GM18868 (cell line): ENCODE measurements around the gene ZFP64.
A peak's percentile ranks its signal among the peaks of the same experiment; 100 is the strongest.
"Not testable (repeated sequence)": the region's sequence is repeated elsewhere in the genome, so short reads cannot be mapped to it uniquely, and the experiment has no call there.

ENCODE experiments used
- ATAC-seq: cut with Tn5 transposase; IDR thresholded peaks from one replicate; pipeline ENCODE4 v1.9.1; 2021; ENCODE audit warnings: mild to moderate bottlenecking, moderate library complexity; ENCODE audit not compliant: unreplicated experiment

Gene ZFP64

DNA sequence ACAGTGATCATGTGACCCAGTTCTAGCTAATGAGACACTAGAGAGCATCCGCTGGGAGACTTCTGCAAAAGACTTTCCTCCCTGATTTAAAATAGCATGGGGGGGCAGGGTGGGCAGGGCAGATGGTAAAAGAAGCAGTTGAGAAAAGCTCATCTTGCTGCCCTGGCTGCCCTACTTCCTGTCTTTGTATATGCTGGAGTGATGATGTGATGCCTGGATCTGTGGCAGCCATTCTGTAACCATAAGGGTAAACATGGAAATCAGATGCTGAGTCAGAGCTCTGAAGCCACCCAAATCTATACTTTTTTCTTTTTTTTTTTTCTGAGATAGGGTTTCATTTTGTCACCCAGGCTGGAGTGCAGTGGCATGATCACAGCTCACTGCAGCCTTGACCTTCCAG lies 25.4 kb downstream of the ZFP64 start:
- no peak for ATAC-seq

DNA sequence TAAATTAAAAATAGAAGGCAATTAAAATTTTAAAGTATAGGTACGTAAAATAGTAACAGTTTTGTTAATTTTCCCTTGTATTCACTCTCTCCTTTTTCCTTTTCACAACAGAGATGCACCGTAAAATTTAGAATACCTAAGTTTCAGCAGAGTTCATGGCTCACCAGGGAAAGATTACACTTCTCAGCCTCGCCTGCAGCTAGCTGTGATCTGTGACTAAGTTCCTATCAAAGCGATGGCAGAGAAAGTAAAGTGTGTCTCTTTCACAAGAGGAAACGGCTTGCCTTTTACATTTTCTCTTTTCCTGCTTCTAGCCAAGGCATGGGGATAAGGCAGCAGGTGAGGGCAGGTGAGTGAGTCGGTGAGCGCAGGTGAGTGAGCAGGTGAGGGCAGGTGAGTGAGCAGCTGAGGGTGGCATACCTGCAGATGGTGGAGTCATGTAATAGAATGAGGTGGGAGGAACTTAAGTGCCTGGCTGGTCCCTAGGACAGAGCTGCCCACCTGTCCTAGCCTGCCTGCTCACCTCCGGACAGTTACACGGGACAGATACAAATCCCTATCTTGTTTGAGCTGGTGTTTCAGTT lies 30.9 kb downstream of the ZFP64 start:
- no peak for ATAC-seq

DNA sequence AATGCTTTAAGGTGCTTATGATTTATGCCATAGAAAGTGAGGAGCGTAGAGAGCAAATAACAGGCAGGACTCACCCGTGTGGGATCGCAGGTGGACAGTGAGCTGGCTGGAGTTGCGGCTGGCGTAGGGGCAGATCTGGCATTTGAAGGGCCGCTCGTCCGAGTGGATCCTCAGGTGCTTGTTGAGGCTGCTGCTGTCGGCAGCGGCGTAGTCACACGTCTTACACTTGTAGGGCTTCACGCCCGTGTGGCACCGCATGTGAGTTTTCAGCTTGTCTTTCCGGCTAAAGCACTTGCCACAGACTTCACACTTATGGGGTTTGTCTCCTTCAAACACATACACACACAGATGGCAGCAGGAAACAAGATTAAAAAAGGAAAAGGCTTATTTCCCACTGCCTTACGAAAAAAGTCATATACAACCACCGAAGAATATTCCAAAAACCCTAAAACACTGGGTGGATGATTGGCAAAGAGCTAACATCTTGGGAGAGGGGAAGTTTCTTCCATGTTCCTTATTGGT lies 31.5 kb downstream of the ZFP64 start:
- no peak for ATAC-seq

GRCh38 chr20:52154575-52154974 lies 37.0 kb downstream of the ZFP64 start:
- no peak for ATAC-seq

- ATAC-seq, result no peak
These were observed 37.7 kb downstream of the ZFP64 start for GRCh38 chr20:52153896-52154295.

GRCh38 chr20:52152921-52153320 lies 38.7 kb downstream of the ZFP64 start:
- ATAC-seq, result no peak

DNA sequence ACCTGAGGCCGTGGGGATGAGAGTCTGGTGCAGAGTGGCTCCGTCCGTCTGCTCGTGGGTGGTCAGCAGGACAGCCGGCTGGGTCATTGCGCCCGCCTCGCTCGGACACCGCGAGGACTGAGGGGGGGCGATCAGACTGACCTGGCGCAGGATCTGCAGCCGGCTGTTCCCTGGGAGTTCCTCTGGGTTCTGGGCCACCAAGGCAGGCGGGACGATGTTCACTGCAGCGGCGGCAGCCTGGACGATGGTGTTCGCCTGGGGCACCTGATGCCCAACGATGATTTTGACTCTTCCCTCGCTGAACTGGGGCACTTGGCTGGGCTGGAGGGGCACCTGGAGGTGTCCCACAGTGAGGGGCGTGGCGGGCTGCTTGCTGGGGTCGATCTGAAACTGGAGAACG lies 39.2 kb downstream of the ZFP64 start:
- no peak for ATAC-seq

DNA sequence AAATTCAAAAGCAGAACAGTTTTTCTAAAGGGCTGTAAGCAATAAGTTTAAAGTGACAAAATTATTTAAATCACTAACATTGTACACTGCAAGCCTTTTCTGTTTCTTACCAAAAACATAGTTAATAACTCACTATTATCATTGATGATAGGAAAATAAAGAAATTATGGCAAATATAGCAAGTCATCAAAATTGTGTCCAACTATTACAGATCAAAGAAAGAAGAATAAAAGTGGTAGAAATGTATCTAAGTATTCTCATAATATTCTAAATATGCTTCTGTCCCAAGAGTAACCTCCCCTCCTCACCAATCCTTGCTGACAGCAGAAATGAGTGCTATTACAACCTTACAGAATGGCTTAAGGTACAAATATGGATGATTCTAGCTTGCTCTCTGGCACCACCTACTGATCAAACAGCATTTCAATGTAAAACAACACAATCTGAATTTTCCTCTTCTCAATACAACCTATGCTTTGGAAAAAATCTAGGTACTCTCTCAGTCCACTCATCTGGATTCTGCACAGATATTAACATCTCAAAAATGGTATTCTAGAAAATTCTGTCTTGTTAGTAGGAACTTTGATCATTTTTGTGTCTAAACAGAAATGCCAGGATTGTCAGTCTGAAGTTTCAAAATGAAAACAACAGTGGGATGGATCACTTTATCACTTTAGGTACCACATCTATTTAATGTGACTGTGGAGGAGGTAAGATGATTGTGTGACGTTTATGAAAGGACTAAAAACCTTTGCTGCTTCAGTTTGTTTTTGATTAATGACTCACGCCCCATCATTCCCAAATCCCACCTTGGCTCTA lies 40.9 kb downstream of the ZFP64 start:
- peak; percentile 80 for ATAC-seq

DNA sequence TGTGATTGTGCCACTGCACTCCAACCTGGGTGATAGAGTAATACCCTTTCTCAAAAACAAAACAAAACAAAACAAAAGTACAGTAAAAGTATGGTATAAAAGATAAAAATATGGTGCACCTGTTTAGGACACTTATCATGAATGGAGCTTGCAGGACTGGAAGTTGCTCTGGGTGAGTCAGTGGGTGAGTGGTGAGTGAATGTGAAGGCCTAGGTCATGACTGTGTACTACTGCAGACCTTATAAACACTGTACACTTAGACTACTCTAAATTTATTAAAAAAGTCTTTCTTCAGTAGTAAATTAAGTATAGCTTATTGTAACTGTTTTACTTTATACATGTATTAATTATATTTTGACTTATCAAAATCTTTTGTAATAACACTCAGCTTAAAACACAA lies 46.0 kb downstream of the ZFP64 start:
- ATAC-seq, result no peak

DNA sequence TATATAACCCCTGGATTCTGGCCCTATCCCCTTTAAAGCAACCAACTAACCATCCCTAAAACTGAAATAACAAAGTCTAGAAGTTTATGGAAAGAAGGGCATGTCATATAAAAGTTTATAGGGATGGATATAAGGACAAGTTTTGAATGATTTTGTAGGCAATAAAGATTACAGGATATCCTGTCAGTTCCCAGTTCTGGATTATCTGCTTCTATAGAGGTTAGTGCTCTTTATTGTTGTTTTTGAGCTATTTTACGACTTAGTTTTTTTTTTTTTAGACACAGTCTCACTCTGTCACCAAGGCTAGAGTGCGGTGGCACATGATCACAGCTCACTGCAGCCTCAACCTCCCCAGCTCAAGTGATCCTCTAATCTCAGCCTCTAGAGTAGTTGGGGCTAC lies 48.3 kb downstream of the ZFP64 start:
- ATAC-seq, result no peak

DNA sequence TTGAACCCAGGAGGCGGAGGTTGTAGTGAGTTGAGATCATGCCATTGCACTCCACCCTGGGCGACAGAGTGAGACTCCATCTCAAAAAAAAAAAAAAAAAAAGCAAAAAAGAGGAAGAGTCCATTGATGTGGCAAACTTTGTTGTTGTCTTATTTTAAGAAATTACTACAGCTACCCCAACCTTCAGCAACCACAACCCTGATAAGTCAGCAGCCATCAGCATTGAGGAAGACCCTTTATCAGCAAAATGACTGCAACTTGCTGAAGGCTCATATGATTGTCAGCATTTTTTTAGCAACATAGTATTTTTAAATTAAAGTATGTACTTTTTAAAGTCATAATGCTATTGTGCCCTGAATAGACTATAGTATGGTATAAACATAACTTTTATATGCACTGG lies 48.8 kb downstream of the ZFP64 start:
- no peak for ATAC-seq

GRCh38 chr20:52139986-52140385 lies 51.6 kb downstream of the ZFP64 start:
- no peak for ATAC-seq

GRCh38 chr20:52137850-52138249 lies 53.7 kb downstream of the ZFP64 start:
- ATAC-seq, result no peak

DNA sequence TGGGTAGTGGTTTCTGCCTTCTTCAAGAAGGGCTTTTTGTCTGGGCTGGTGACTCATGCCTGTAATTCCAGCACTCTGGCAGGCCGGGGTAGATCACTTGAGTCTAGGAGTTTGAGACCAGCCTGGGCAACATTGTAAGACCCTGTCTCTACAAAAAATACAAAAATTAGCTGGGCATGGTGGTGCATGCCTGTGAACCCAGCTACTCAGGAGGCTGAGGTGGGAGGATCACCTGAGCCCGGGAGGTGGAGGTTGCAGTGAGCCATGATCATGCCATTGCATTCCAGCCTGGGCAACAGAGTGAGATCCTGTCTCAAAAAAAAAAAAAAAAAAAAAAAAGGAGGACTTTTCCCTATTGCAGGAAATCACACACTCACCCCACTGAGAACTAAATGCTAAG lies 57.9 kb downstream of the ZFP64 start:
- ATAC-seq, result not testable (repeated sequence)

DNA sequence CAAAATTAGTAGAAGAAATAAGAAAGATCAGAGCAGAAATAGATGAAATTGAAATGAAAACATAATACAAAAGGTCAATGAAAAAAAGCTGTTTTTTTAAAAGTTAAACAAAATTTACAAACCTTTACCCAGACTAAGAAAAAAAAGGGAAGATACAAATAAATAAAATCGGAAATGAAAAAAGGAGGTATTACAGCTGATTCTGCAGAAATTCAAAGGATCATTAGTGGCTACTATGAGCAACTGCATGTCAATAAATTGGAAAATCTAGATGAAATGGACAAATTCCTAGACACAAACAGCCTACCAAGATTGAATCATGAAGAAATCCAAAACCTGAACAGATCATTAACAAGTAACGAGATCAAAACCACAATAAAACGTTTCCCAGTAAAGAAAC lies 59.2 kb downstream of the ZFP64 start:
- no peak for ATAC-seq

DNA sequence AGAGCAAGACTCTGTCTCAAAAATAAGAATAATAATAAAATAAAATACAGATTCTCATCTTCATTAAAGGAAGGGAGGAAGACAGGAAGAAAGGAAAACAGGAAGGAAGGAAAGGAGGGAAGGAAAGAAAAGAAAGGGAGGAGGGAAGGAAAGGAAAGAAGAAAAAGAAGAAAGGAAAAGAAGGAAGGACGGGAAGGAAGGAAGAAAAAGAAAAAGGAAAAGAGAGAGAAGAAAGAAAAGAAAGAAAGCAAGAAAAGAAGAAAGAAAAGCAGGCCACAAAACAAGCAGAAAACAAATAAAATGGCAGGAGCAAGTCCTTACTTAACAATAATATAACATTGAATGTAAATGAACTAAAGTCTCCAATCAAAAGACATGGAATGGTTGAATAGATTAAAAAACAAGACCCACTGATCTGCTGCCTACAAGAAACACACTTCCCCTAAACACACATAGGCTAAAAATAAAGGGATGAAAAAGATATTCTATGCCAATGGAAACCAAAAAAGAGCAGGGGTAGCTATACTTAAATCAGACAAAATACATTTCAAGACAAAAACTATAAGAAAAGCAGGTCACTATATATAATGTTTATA lies 60.4 kb downstream of the ZFP64 start:
- ATAC-seq, result no peak

- ATAC-seq, result no peak
These were observed 61.2 kb downstream of the ZFP64 start for GRCh38 chr20:52130406-52130805.

GRCh38 chr20:52129611-52130010 lies 62.0 kb downstream of the ZFP64 start:
- no peak for ATAC-seq

- ATAC-seq, result no peak
These were observed 64.3 kb downstream of the ZFP64 start for GRCh38 chr20:52127309-52127708.

GRCh38 chr20:52124821-52125220 lies 66.8 kb downstream of the ZFP64 start:
- ATAC-seq, result no peak

GRCh38 chr20:52118696-52119095 lies 72.9 kb downstream of the ZFP64 start:
- ATAC-seq, result no peak

GRCh38 chr20:52118016-52118623 lies 73.5 kb downstream of the ZFP64 start:
- no peak for ATAC-seq
